Spleen (tissue), 11 donors: Measurements from ENCODE around the gene ABLIM2. TPM values are rescaled to one million over a fixed set of nuclear protein-coding genes. Genes with fewer than 3 reads are reported as not detected.

Source experiments
- DNase-seq: peaks from one replicate; pipeline ENCODE4 v3.0.0-alpha.2; 2020
- H3K27ac ChIP-seq, 8 donors: fragments of 200-600 bp; sonication (generic) in 7 of 8; 1 replicate in 4 of 8; 2 replicates in 4 of 8; pipeline versions ENCODE4 v1.5.0 to v1.8.0; 2016 to 2021; ENCODE audit warnings: inconsistent platforms in 4 of 8, mild to moderate bottlenecking in 4 of 8, moderate library complexity in 1 of 8
- H3K27me3 ChIP-seq, 7 donors: fragments of 200-600 bp; sonication (generic) in 6 of 7; replicated peaks in 1 of 7; 1 replicate in 4 of 7; 2 replicates in 3 of 7; pipeline versions ENCODE4 v1.5.0 to v1.8.0; 2016 to 2021; ENCODE audit warnings: inconsistent platforms in 3 of 7, mild to moderate bottlenecking in 1 of 7
- H3K36me3 ChIP-seq, 6 donors: fragments of 200-600 bp; sonication (generic) in 5 of 6; 1 replicate in 4 of 6; 2 replicates in 2 of 6; pipeline versions ENCODE4 v1.5.0 to v1.8.0; 2016 to 2021; ENCODE audit warnings: inconsistent platforms in 2 of 6
- H3K4me1 ChIP-seq, 6 donors: fragments of 200-600 bp; sonication (generic) in 5 of 6; 1 replicate in 3 of 6; 2 replicates in 3 of 6; pipeline versions ENCODE4 v1.5.0 to v1.8.0; 2016 to 2021; ENCODE audit warnings: inconsistent platforms in 3 of 6
- H3K4me3 ChIP-seq, 8 donors: fragments of 200-600 bp; sonication (generic) in 7 of 8; 1 replicate in 4 of 8; 2 replicates in 4 of 8; pipeline versions ENCODE4 v1.5.0 to v1.8.0; 2016 to 2021; ENCODE audit warnings: inconsistent platforms in 4 of 8, mild to moderate bottlenecking in 4 of 8, moderate library complexity in 2 of 8
- H3K9me3 ChIP-seq, 8 donors: fragments of 200-600 bp; sonication (generic) in 7 of 8; 1 replicate in 4 of 8; 2 replicates in 4 of 8; pipeline versions ENCODE4 v1.5.0 to v1.8.0; 2016 to 2021; ENCODE audit warnings: inconsistent platforms in 4 of 8
- CTCF ChIP-seq, 11 experiments: fragments of 200-600 bp in 7 of 11; fragments of 450-650 bp in 4 of 11; sonication (generic) in 4 of 11; IDR thresholded peaks in 8 of 11; conservative IDR thresholded peaks in 3 of 11; 1 replicate in 7 of 11; 2 replicates in 4 of 11; pipeline versions ENCODE4 v1.4.0 to v1.8.0; 2016 to 2021; ENCODE audit warnings: antibody characterized with exemption in 11 of 11, inconsistent platforms in 4 of 11, mild to moderate bottlenecking in 1 of 11
- POLR2A ChIP-seq, 3 donors: fragments of 450-650 bp; IDR thresholded peaks; one replicate each; pipeline ENCODE4 v1.5.1; 2017; ENCODE audit warnings: antibody characterized with exemption in 3 of 3, mild to moderate bottlenecking in 1 of 3
- POLR2AphosphoS5 ChIP-seq, 3 donors: sonication (generic); formaldehyde crosslinking; IDR thresholded peaks; one replicate each; pipeline ENCODE4 v1.5.1; 2017; ENCODE audit warnings: antibody characterized with exemption in 3 of 3
- WGBS, 5 donors: extraction: QIAGEN DNeasy Blood & Tissue Kit in 3 of 5; methylation state at CpG; one replicate each; pipeline versions ENCODE4 v1.1.5 to v1.1.7; 2013 to 2018; 5-methylcytosine and 5-hydroxymethylcytosine counted together
- intact Hi-C: fragments of 100-400 bp; cut with DNase I; formaldehyde crosslinking; loops from one replicate; pipeline ENCODE4 v1.15.0; 2023; ENCODE audit warnings: low total_unique reads
- polyA plus RNA-seq, 3 donors: library from polyadenylated mRNA; stranded (reverse); fragments of 200-250 nt; gene quantifications; one replicate each; pipeline ENCODE4 v1.2.1, GENCODE V29; 2013
- total RNA-seq, 7 donors: library from RNA; depleted of rRNA in 3 of 7; stranded (reverse); fragments of >200 nt in 3 of 7; fragmentation: NEBNext Ultra II Directional in 4 of 7; extraction: Animal tissue kit (Norgen Biotek cat#: 25700) in 4 of 7; gene quantifications; one replicate each; pipeline versions ENCODE4 v1.1.0 to v1.2.1, GENCODE V29; 2016 to 2021
- donor health status: healthy with polysubstance abuse.
- donor health status: DM: no; HTN: no; CAD: no; lungs with moderate emphysema.
- donor health status: DM: no; HTN: no; CAD: no.
- donor health status: Bipolar disorder and iron deficiency.
- donor health status: healthy.
- donor health status: DM: no; HTN: no; CAD: no.
- donor health status: DM: yes; HTN: yes; CAD: no.

ABLIM2 gene
- total and polyA plus RNA-seq, 10 donors, result 11.8 to 127 (median 62.8) TPM

GRCh38 chr4:7976025-7976424 lies 182.6 kb downstream of the ABLIM2 start:
- intact Hi-C loops, result no loop called here
- Histone ChIP-seq H3K4me1 (peaks cover 10 to 31% (median 21%) of the 10 kb centered on the region in 6 donors), H3K36me3 (peaks cover 0 to 15% (median 0%) of the 10 kb centered on the region in 6 donors), H3K27me3 (no peaks in the 10 kb centered on the region), H3K4me3 (no peak overlapping the region), H3K9me3 (no peaks in the 10 kb centered on the region), H3K27ac (no peak overlapping the region)
- no peak for DNase-seq
- TF ChIP-seq POLR2AphosphoS5 (IDR thresholded peaks at IDR 0.05), result no peak
- no peak for TF ChIP-seq CTCF (IDR thresholded peaks at IDR 0.05 in 8 of 11, conservative IDR thresholded peaks at IDR 0.05 in 3 of 11)
- TF ChIP-seq POLR2A (IDR thresholded peaks at IDR 0.05), result no peak
- WGBS, 5 donors, result 94 to 97% (median 96%) methylated on average over 7 of the region's 7 CpGs

DNA sequence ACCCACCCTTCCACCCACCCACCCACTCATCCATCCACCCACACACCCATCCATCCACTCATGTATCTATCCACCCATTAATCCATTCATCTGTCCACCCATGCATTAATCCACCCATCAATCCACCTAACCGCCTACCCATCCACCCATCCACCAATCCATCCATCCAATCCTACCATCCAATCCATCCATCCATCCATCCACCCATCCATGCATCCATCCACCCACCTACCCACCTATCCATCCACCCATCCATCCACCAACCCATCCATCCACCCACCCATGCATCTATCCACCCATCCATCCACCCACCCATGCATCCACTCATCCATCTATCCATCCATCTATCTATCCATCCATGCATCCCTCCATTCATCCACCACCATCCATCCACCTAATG lies 184.2 kb downstream of the ABLIM2 start:
- DNase-seq, result no peak
- intact Hi-C loops, result no loop called here
- H3K9me3 ChIP-seq, result no peaks in the 10 kb centered on the region
- H3K4me1 ChIP-seq, result peaks cover 25 to 46% (median 36%) of the 10 kb centered on the region in 6 donors
- no peak overlapping the region for H3K4me3 ChIP-seq
- H3K27ac ChIP-seq, result no peak overlapping the region
- 93 to 100% (median 100%) methylated on average over 1 of the region's 1 CpG for WGBS, 5 donors
- no peaks in the 10 kb centered on the region for H3K27me3 ChIP-seq
- peaks cover 0 to 15% (median 0%) of the 10 kb centered on the region in 6 donors for H3K36me3 ChIP-seq
- TF ChIP-seq POLR2AphosphoS5 (IDR thresholded peaks at IDR 0.05) (no peak), POLR2A (IDR thresholded peaks at IDR 0.05) (no peak), CTCF (IDR thresholded peaks at IDR 0.05 in 8 of 11, conservative IDR thresholded peaks at IDR 0.05 in 3 of 11) (no peak)

GRCh38 chr4:7973545-7973981 lies 185.1 kb downstream of the ABLIM2 start:
- no peak for TF ChIP-seq CTCF (IDR thresholded peaks at IDR 0.05 in 8 of 11, conservative IDR thresholded peaks at IDR 0.05 in 3 of 11)
- no peak for TF ChIP-seq POLR2AphosphoS5 (IDR thresholded peaks at IDR 0.05)
- 70 to 92% (median 86%) methylated on average over 10 of the region's 10 CpGs for WGBS, 5 donors
- intact Hi-C loops, result no loop called here
- Histone ChIP-seq H3K4me1 (peaks cover 34 to 51% (median 42%) of the 10 kb centered on the region in 6 donors), H3K9me3 (no peaks in the 10 kb centered on the region), H3K27me3 (no peaks in the 10 kb centered on the region), H3K36me3 (peaks cover 0 to 15% (median 0%) of the 10 kb centered on the region in 6 donors), H3K27ac (peak overlapping the region in 2 of 8 donors; percentile 5 to 90), H3K4me3 (no peak overlapping the region)
- no peak for DNase-seq

DNA sequence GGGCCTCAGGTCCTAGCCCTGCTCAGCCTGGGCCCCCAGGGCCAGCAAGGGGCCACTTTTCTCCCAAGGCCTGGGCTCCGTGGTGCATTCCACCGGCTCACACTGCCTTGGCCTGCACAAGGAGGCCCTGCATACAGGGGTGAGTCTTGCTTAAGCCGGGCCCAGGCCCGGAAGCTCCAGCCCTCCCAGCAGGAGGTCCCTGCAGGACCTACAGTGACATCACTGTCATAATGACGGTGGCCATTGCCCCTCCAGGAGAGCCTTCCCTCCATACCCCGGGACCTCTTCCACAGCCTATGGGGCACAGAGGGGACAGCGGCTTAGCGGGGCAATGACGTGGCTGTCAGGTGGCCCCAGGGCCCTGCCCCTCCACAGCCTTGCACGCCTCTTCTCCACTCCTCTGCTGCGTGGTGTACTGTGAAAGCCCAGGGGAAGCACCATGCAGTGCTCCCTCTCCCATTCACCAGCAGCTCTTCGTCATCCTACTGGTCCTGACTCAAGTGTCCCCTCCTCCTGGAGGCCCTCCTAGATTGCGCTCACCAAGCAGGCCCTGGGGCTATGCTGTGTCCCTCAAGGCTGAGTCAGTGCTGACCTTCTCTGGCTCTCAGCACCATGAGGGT lies 186.6 kb downstream of the ABLIM2 start:
- Histone ChIP-seq H3K4me1 (peaks cover 41 to 67% (median 53%) of the 10 kb centered on the region in 6 donors), H3K4me3 (no peak overlapping the region), H3K27me3 (no peaks in the 10 kb centered on the region), H3K9me3 (no peaks in the 10 kb centered on the region), H3K27ac (peak overlapping the region in 7 of 8 donors; percentile 68 to 90 (median 82)), H3K36me3 (peaks cover 0 to 15% (median 0%) of the 10 kb centered on the region in 6 donors)
- WGBS, 5 donors, result 65 to 89% (median 83%) methylated on average over 11 to 13 of the region's 13 CpGs
- peak in 1 of 3 donors; percentile 25 for TF ChIP-seq POLR2AphosphoS5 (IDR thresholded peaks at IDR 0.05)
- no peak for TF ChIP-seq POLR2A (IDR thresholded peaks at IDR 0.05)
- no peak for TF ChIP-seq CTCF (IDR thresholded peaks at IDR 0.05 in 8 of 11, conservative IDR thresholded peaks at IDR 0.05 in 3 of 11)
- intact Hi-C loops, result no loop called here
- no peak for DNase-seq
